Neuronal stem cell (in vitro differentiated cells): ENCODE measurements around the gene SGK1.

ENCODE experiments used
- DNase-seq: peaks from one replicate; pipeline ENCODE4 v3.0.0-alpha.2; 2013; ENCODE audit warnings: low spot score
- H2AFZ ChIP-seq: one replicate; pipeline ENCODE4 v1.6.1; 2013; ENCODE audit warnings: mild to moderate bottlenecking, low read length, inconsistent platforms
- H2AK5ac ChIP-seq: 2 replicates; pipeline ENCODE4 v1.6.1; 2013; ENCODE audit warnings: low read depth, mild to moderate bottlenecking, inconsistent platforms, low read length, moderate library complexity, mixed read lengths
- H2BK120ac ChIP-seq: 2 replicates; pipeline ENCODE4 v1.6.1; 2013; ENCODE audit warnings: low read depth, mild to moderate bottlenecking, inconsistent platforms, low read length, moderate library complexity, mixed read lengths
- H2BK12ac ChIP-seq: one replicate; pipeline ENCODE4 v1.6.1; 2013; ENCODE audit warnings: low read length, inconsistent platforms
- H2BK15ac ChIP-seq: 2 replicates; pipeline ENCODE4 v1.6.1; 2013; ENCODE audit warnings: mild to moderate bottlenecking, low read length, inconsistent platforms, mixed read lengths
- H2BK5ac ChIP-seq: one replicate; pipeline ENCODE4 v1.6.1; 2013; ENCODE audit warnings: inconsistent platforms, mild to moderate bottlenecking, low read length, moderate library complexity
- H3K14ac ChIP-seq: one replicate; pipeline ENCODE4 v1.6.1; 2013; ENCODE audit warnings: low read length, inconsistent platforms
- H3K18ac ChIP-seq: 2 replicates; pipeline ENCODE4 v1.6.1; 2013; ENCODE audit warnings: low read length, inconsistent platforms
- H3K23ac ChIP-seq: 2 replicates; pipeline ENCODE4 v1.6.1; 2013; ENCODE audit warnings: low read depth, mild to moderate bottlenecking, mixed read lengths, low read length, inconsistent platforms; ENCODE audit not compliant: poor library complexity
- H3K27ac ChIP-seq: replicated peaks from 3 replicates; pipeline ENCODE4 v1.5.1; 2013; ENCODE audit warnings: low read length, inconsistent platforms
- H3K27me3 ChIP-seq, 3 experiments: 2 replicates each; pipeline ENCODE4 v1.6.1; 2013; ENCODE audit warnings: low read length in 3 of 3, mild to moderate bottlenecking in 2 of 3, inconsistent platforms in 1 of 3, low read depth in 1 of 3, mixed read lengths in 1 of 3, moderate library complexity in 1 of 3; ENCODE audit not compliant: control insufficient read depth in 3 of 3, insufficient read depth in 3 of 3
- H3K36me3 ChIP-seq, 2 donors: replicated peaks in 1 of 2; 2 replicates each; pipeline ENCODE4 v1.6.1; 2013; ENCODE audit warnings: low read length in 2 of 2; ENCODE audit not compliant: control insufficient read depth in 2 of 2, insufficient read depth in 2 of 2
- H3K4ac ChIP-seq: 2 replicates; pipeline ENCODE4 v1.6.1; 2013; ENCODE audit warnings: inconsistent platforms, mild to moderate bottlenecking, low read length, moderate library complexity
- H3K4me1 ChIP-seq, 2 donors: 1 replicate in 1 of 2; 2 replicates in 1 of 2; pipeline ENCODE4 v1.6.1; 2013; ENCODE audit warnings: low read length in 2 of 2, low read depth in 1 of 2; ENCODE audit not compliant: control insufficient read depth in 2 of 2, insufficient read depth in 1 of 2
- H3K4me2 ChIP-seq: one replicate; pipeline ENCODE4 v1.6.1; 2013; ENCODE audit warnings: mild to moderate bottlenecking, low read length, inconsistent platforms; ENCODE audit not compliant: insufficient read depth, poor library complexity, severe bottlenecking
- H3K4me3 ChIP-seq, 2 donors: 2 replicates each; pipeline ENCODE4 v1.5.1; 2013; ENCODE audit warnings: low read length in 2 of 2, mild to moderate bottlenecking in 2 of 2, inconsistent platforms in 1 of 2, moderate library complexity in 1 of 2
- H3K79me1 ChIP-seq: one replicate; pipeline ENCODE4 v1.6.1; 2013; ENCODE audit warnings: low read depth, mild to moderate bottlenecking, inconsistent platforms, low read length, moderate library complexity
- H3K9ac ChIP-seq: one replicate; pipeline ENCODE4 v1.6.1; 2013; ENCODE audit warnings: mild to moderate bottlenecking, low read depth, low read length, inconsistent platforms; ENCODE audit not compliant: poor library complexity
- H3K9me3 ChIP-seq, 2 donors: replicated peaks in 1 of 2; 2 replicates each; pipeline versions ENCODE3 to v1.6.1; 2013; ENCODE audit warnings: low read length in 2 of 2, mild to moderate bottlenecking in 2 of 2, inconsistent platforms in 1 of 2, low read depth in 1 of 2, mixed read lengths in 1 of 2, moderate library complexity in 1 of 2; ENCODE audit not compliant: control insufficient read depth in 2 of 2, insufficient read depth in 1 of 2
- H4K8ac ChIP-seq: one replicate; pipeline ENCODE4 v1.6.1; 2013; ENCODE audit warnings: low read depth, mild to moderate bottlenecking, inconsistent platforms, low read length, moderate library complexity
- H4K91ac ChIP-seq: one replicate; pipeline ENCODE4 v1.6.1; 2013; ENCODE audit warnings: low read length, low read depth, mild to moderate bottlenecking, inconsistent platforms; ENCODE audit not compliant: poor library complexity
- WGBS, 2 donors: extraction: QIAGEN DNeasy Blood & Tissue Kit; methylation state at CpG; one replicate each; pipeline ENCODE4 v1.1.7; 2013; ENCODE audit warnings: missing lambda C conversion rate in 2 of 2, mixed read lengths in 1 of 2; ENCODE audit not compliant: insufficient read length in 2 of 2, insufficient replicate concordance in 1 of 2; ENCODE audit errors: extremely low coverage in 2 of 2; 5-methylcytosine and 5-hydroxymethylcytosine counted together

Gene SGK1

DNA sequence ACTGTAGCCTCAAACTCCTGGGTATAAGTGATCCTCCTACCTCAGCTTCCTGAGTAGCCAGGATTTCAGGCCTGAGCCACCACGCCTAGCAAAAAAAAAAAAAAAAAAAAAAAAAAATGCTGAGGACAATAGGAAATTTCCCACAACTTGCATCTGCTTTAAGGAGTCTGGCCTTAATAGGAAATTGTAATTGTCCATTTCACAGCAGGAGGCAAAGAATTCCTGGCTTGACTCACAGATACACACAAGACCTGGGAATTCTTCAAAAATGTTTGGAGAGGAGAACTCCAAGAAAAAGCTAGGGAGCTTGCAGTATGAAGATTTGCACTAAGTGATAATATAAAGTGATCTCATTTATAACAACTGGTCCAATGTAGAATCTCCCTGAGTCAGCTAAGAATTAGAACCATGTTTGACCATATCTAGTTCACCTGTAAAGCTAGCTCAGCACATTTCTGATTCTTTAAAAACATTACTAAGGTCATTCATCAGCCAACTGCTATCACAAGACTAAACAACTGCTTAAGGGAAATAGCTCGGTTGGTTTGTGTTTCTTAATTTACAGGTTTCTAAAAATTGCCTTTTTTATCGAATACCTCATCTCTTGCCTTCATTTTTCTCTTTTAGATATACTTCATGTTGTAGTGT is 185.3 kb downstream of the SGK1 start:
- no peak overlapping the region for H2AK5ac ChIP-seq
- H3K4me3 ChIP-seq: no peak overlapping the region
- H3K4ac ChIP-seq: no peak overlapping the region
- no peak overlapping the region for H3K14ac ChIP-seq
- H2BK12ac ChIP-seq: no peak overlapping the region
- no peak overlapping the region for H3K27ac ChIP-seq
- no peak overlapping the region for H4K8ac ChIP-seq
- no peak overlapping the region for H2BK5ac ChIP-seq
- WGBS, 2 donors: no CpG with 5 or more reads among the region's 3 CpGs
- no peaks in the 10 kb centered on the region for H3K27me3 ChIP-seq
- H3K23ac ChIP-seq: no peak overlapping the region
- H3K4me2 ChIP-seq: no peak overlapping the region
- H3K18ac ChIP-seq: no peak overlapping the region
- H4K91ac ChIP-seq: no peak overlapping the region
- no peak overlapping the region for H2AFZ ChIP-seq
- no peak for DNase-seq
- H3K36me3 ChIP-seq: no peaks in the 10 kb centered on the region
- peaks cover 0 to 2% of the 10 kb centered on the region in 2 donors for H3K9me3 ChIP-seq
- H3K9ac ChIP-seq: no peak overlapping the region
- H3K79me1 ChIP-seq: no peaks in the 10 kb centered on the region
- no peak overlapping the region for H2BK15ac ChIP-seq
- no peaks in the 10 kb centered on the region for H3K4me1 ChIP-seq
- no peak overlapping the region for H2BK120ac ChIP-seq

DNA sequence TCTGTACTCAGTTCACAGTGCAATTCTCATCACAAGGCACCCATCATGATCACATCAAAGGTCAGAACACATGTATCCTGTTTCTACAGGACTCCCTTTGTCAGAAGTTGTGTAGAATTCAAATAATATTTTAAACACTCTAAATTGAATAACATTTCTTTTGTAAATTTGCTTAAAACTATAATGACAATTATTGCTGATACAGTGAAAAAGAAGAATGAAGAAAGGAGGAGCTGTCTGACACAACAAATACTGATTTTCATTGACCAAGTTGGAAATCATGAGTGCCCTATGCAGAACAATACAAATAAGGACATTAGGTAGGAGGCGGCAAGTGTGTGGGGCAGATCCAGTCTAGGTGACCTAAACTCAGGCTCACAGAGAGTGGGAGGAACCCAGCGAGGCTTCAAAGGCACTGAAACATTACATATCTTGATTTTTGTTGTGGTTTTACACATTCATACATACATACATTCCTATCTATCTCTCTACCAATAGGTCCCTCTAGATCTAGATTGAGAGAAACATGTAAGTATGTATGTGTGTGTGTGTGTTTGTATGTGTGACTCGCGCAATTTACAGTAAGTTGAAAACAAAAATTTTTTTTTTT is 186.3 kb downstream of the SGK1 start:
- H3K36me3 ChIP-seq: no peaks in the 10 kb centered on the region
- no peak overlapping the region for H3K4ac ChIP-seq
- no peak overlapping the region for H3K18ac ChIP-seq
- no peak overlapping the region for H3K23ac ChIP-seq
- H3K4me3 ChIP-seq: no peak overlapping the region
- H2BK5ac ChIP-seq: no peak overlapping the region
- peaks cover 0 to 2% of the 10 kb centered on the region in 2 donors for H3K9me3 ChIP-seq
- H3K79me1 ChIP-seq: no peaks in the 10 kb centered on the region
- WGBS, 2 donors: no CpG with 5 or more reads among the region's 4 CpGs
- no peak overlapping the region for H3K4me2 ChIP-seq
- no peak for DNase-seq
- no peak overlapping the region for H4K91ac ChIP-seq
- H2AFZ ChIP-seq: no peak overlapping the region
- no peak overlapping the region for H2AK5ac ChIP-seq
- no peaks in the 10 kb centered on the region for H3K4me1 ChIP-seq
- H2BK120ac ChIP-seq: no peak overlapping the region
- no peak overlapping the region for H2BK12ac ChIP-seq
- no peak overlapping the region for H4K8ac ChIP-seq
- no peak overlapping the region for H3K9ac ChIP-seq
- no peak overlapping the region for H3K27ac ChIP-seq
- no peak overlapping the region for H3K14ac ChIP-seq
- H3K27me3 ChIP-seq: no peaks in the 10 kb centered on the region
- H2BK15ac ChIP-seq: no peak overlapping the region

DNA sequence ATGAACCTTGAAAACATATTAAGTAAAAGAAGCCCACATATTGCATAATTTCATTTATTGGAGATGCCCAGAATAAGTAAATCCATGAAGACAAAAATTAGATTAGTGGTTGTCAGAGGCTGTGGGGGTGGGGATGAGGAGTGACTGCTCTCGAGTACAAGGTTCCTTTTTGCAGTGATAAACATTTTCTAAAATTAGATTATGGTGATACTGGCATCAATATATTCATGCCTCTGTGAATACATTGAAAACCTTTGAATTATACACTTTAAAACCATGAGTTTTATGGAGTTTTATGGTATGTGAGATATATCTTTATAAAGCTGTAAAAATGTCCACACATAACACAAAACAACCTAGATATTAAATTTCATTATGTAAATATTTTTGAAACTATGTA is 189.8 kb downstream of the SGK1 start:
- no peak overlapping the region for H3K18ac ChIP-seq
- DNase-seq: no peak
- H2AK5ac ChIP-seq: no peak overlapping the region
- no peak overlapping the region for H3K9ac ChIP-seq
- no peak overlapping the region for H3K4me3 ChIP-seq
- no peak overlapping the region for H2BK5ac ChIP-seq
- no peak overlapping the region for H2BK15ac ChIP-seq
- no peak overlapping the region for H3K4me2 ChIP-seq
- no peaks in the 10 kb centered on the region for H3K4me1 ChIP-seq
- H3K14ac ChIP-seq: no peak overlapping the region
- no peak overlapping the region for H4K91ac ChIP-seq
- H3K23ac ChIP-seq: no peak overlapping the region
- H2BK12ac ChIP-seq: no peak overlapping the region
- H3K4ac ChIP-seq: no peak overlapping the region
- no peaks in the 10 kb centered on the region for H3K79me1 ChIP-seq
- no peak overlapping the region for H3K27ac ChIP-seq
- H3K36me3 ChIP-seq: no peaks in the 10 kb centered on the region
- H4K8ac ChIP-seq: no peak overlapping the region
- H3K9me3 ChIP-seq: peaks cover 0 to 2% of the 10 kb centered on the region in 2 donors
- H2BK120ac ChIP-seq: no peak overlapping the region
- H3K27me3 ChIP-seq: no peaks in the 10 kb centered on the region
- no peak overlapping the region for H2AFZ ChIP-seq
- no CpG with 5 or more reads among the region's 1 CpG for WGBS, 2 donors

DNA sequence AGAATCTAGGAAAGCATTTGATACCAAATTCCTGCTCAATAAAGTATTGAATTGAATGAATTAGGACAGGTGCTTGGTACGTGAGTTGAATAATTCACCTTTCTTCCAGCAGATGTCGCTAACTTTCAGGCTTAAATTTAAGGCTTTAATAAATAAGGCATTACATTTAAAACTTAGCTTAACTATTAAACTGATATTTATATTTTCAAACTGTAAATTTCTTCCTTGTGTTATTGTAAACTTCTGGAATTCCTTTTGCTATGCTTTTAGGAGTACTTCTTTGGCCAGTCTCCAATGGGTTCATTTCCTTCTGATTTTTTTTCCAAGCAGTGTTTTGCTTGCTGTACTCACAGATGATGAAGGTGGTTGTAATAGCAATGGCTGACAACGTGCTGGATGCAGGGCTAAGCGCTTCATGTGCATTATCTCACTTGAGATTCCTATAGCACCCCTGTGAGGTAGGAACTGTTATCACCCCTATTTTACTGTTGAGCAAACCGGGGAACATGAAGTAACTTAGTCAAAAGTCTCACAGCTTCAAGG is 194.2 kb downstream of the SGK1 start:
- peak; percentile 33 for DNase-seq
- H3K14ac ChIP-seq: no peak overlapping the region
- no peak overlapping the region for H2BK12ac ChIP-seq
- H3K9ac ChIP-seq: no peak overlapping the region
- peak overlapping the region; percentile 14 for H2AFZ ChIP-seq
- H2AK5ac ChIP-seq: no peak overlapping the region
- no peaks in the 10 kb centered on the region for H3K36me3 ChIP-seq
- no peak overlapping the region for H4K91ac ChIP-seq
- no peak overlapping the region for H3K4me3 ChIP-seq
- no peak overlapping the region for H3K18ac ChIP-seq
- no peak overlapping the region for H3K4ac ChIP-seq
- H3K79me1 ChIP-seq: no peaks in the 10 kb centered on the region
- WGBS, 2 donors: no CpG with 5 or more reads among the region's 5 CpGs
- H3K27ac ChIP-seq: no peak overlapping the region
- no peak overlapping the region for H3K4me2 ChIP-seq
- no peak overlapping the region for H2BK15ac ChIP-seq
- no peak overlapping the region for H3K23ac ChIP-seq
- no peaks in the 10 kb centered on the region for H3K27me3 ChIP-seq
- H4K8ac ChIP-seq: no peak overlapping the region
- no peaks in the 10 kb centered on the region for H3K4me1 ChIP-seq
- H2BK5ac ChIP-seq: no peak overlapping the region
- H2BK120ac ChIP-seq: no peak overlapping the region
- no peaks in the 10 kb centered on the region for H3K9me3 ChIP-seq
